ENCODE data around the gene AFF3. TPM values are rescaled to one million over a fixed set of nuclear protein-coding genes. Genes with fewer than 3 reads are reported as not detected.
"Not testable (repeated sequence)": the region's sequence is repeated elsewhere in the genome, so short reads cannot be mapped to it uniquely, and the experiment has no call there.

AFF3 gene
- polyA plus RNA-seq, 1 donor (not counting 4 experiments of a cell fraction or from before 2014, with no cell fraction given): not detected

DNA sequence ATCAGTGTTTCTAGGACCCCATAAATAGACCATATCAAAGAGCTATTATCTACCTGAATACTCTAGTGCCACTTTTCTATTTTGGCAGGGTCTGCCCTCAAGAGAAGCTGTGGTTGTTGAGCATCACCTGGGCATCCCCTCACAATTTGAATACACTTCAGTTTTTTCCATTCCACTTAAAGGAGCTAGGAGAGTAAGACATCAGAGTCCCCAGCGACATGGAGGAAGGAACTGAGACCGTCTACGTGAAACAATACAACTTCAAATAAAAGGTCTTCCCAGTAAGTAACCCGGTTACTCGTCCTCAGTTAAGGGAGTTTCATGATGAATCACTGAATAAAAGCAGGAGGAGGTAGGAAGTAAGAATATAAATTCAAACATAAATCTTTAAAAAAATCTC is 206.7 kb downstream of the AFF3 start:
- no peaks in the 10 kb centered on the region for H3K9me1 ChIP-seq (ENCODE audit: control insufficient read depth, extremely low read depth, insufficient read depth, low read length)
- no peak overlapping the region for H3K4me2 ChIP-seq (ENCODE audit: control insufficient read depth, extremely low read depth, insufficient read depth, low read depth, low read length)
- DNase-seq (ENCODE audit: low read depth, low spot score) (no peak), FAIRE-seq (no peak)
- TF ChIP-seq, protein P1, sequence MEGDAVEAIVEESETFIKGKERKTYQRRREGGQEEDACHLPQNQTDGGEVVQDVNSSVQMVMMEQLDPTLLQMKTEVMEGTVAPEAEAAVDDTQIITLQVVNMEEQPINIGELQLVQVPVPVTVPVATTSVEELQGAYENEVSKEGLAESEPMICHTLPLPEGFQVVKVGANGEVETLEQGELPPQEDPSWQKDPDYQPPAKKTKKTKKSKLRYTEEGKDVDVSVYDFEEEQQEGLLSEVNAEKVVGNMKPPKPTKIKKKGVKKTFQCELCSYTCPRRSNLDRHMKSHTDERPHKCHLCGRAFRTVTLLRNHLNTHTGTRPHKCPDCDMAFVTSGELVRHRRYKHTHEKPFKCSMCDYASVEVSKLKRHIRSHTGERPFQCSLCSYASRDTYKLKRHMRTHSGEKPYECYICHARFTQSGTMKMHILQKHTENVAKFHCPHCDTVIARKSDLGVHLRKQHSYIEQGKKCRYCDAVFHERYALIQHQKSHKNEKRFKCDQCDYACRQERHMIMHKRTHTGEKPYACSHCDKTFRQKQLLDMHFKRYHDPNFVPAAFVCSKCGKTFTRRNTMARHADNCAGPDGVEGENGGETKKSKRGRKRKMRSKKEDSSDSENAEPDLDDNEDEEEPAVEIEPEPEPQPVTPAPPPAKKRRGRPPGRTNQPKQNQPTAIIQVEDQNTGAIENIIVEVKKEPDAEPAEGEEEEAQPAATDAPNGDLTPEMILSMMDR (optimal IDR thresholded peaks at IDR 0.05 in 1 of 3, IDR thresholded peaks at IDR 0.05 in 1 of 3, conservative IDR thresholded peaks at IDR 0.05 in 1 of 3; ENCODE audit: extremely low read depth in 1 of 3, insufficient read depth in 2 of 3, low read length in 3 of 3): no peak
- TF ChIP-seq EZH2 (IDR thresholded peaks at IDR 0.05; ENCODE audit: low read length): no peak
- H3K27me3 ChIP-seq (ENCODE audit: control insufficient read depth, extremely low read depth, insufficient read depth, low read length): no peaks in the 10 kb centered on the region
- no peak overlapping the region for H3K9ac ChIP-seq (ENCODE audit: control insufficient read depth, extremely low read depth, insufficient read depth, low read length)
- dilution Hi-C loops (cut with MboI; ENCODE audit: extremely low pct_ligation_motif_present, low sequenced_read_pairs): no loop called here
- no peak overlapping the region for H3K27ac ChIP-seq (ENCODE audit: control insufficient read depth, insufficient read depth, low read length)
- no peaks in the 10 kb centered on the region for H3K79me2 ChIP-seq (ENCODE audit: control insufficient read depth, insufficient read depth, low read length)
- no peak overlapping the region for H2AFZ ChIP-seq (ENCODE audit: control insufficient read depth, low read length)
- no peaks in the 10 kb centered on the region for H3K9me3 ChIP-seq (ENCODE audit: control insufficient read depth, low read depth, low read length)
- no peaks in the 10 kb centered on the region for H4K20me1 ChIP-seq (ENCODE audit: control insufficient read depth, extremely low read depth, insufficient read depth, low read length)
- H3K4me3 ChIP-seq (ENCODE audit: control insufficient read depth in 2 of 3, extremely low read depth in 1 of 3, insufficient read depth in 2 of 3, low read depth in 1 of 3, low read length in 3 of 3): no peak overlapping the region
- H3K4me1 ChIP-seq (ENCODE audit: control insufficient read depth, extremely low read depth, insufficient read depth, low read length): no peaks in the 10 kb centered on the region
- H3K36me3 ChIP-seq (ENCODE audit: control insufficient read depth in 2 of 2, extremely low read depth in 1 of 2, insufficient read depth in 2 of 2, low read length in 2 of 2): no peaks in the 10 kb centered on the region

DNA sequence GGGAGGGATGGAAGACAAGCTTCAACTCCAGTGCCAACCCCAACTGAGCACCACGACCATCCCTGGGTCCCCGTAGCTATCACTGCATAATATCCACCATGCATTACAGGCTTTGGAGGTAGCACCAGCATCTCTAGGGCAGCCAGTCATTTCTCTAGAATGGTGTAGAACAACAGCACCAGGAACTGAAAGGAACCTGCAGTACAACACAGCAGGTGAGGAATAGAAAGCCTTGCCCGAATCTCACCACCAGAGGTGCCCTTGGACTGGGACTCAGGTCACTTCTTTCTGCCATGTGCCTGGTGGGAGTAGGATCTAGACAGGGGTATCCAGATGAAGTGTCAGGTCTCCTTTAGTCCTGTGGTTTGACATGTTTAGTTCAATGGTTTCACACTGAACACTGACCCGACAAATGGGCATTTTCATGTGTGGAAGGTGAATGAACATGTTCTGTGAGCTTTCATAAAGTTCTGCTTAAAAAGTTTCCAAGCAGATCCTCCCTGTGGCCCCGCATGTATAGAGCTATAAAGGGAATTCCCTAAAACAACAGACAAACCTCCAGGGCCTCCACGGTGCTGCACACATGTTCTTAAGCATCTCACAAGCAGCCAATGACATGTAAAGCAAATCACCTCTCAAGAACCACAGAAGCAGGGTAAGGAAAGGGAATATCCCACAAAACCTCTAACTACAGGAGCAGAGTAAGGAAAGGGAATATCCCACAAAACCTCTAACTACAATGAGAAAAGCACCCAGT is 208.3 kb downstream of the AFF3 start:
- H3K27ac ChIP-seq (ENCODE audit: control insufficient read depth, insufficient read depth, low read length): no peak overlapping the region
- H3K9me3 ChIP-seq (ENCODE audit: control insufficient read depth, low read depth, low read length): no peaks in the 10 kb centered on the region
- no peak for DNase-seq (ENCODE audit: low read depth, low spot score)
- no peaks in the 10 kb centered on the region for H3K36me3 ChIP-seq (ENCODE audit: control insufficient read depth in 2 of 2, extremely low read depth in 1 of 2, insufficient read depth in 2 of 2, low read length in 2 of 2)
- H2AFZ ChIP-seq (ENCODE audit: control insufficient read depth, low read length): no peak overlapping the region
- no peak overlapping the region for H3K4me3 ChIP-seq (ENCODE audit: control insufficient read depth in 2 of 3, extremely low read depth in 1 of 3, insufficient read depth in 2 of 3, low read depth in 1 of 3, low read length in 3 of 3)
- no peak overlapping the region for H3K4me2 ChIP-seq (ENCODE audit: control insufficient read depth, extremely low read depth, insufficient read depth, low read depth, low read length)
- H3K79me2 ChIP-seq (ENCODE audit: control insufficient read depth, insufficient read depth, low read length): no peaks in the 10 kb centered on the region
- H3K9me1 ChIP-seq (ENCODE audit: control insufficient read depth, extremely low read depth, insufficient read depth, low read length): no peaks in the 10 kb centered on the region
- dilution Hi-C loops (cut with MboI; ENCODE audit: extremely low pct_ligation_motif_present, low sequenced_read_pairs): loop anchor here (5.0 kb wide), 1 partner anchor 38 kb away; no protein-coding TSS in a partner anchor
- H3K4me1 ChIP-seq (ENCODE audit: control insufficient read depth, extremely low read depth, insufficient read depth, low read length): no peaks in the 10 kb centered on the region
- no peak for FAIRE-seq
- no peak overlapping the region for H3K9ac ChIP-seq (ENCODE audit: control insufficient read depth, extremely low read depth, insufficient read depth, low read length)
- TF ChIP-seq, protein P1 (optimal IDR thresholded peaks at IDR 0.05 in 1 of 3, IDR thresholded peaks at IDR 0.05 in 1 of 3, conservative IDR thresholded peaks at IDR 0.05 in 1 of 3; ENCODE audit: extremely low read depth in 1 of 3, insufficient read depth in 2 of 3, low read length in 3 of 3): no peak
- no peak for TF ChIP-seq EZH2 (IDR thresholded peaks at IDR 0.05; ENCODE audit: low read length)
- no peaks in the 10 kb centered on the region for H4K20me1 ChIP-seq (ENCODE audit: control insufficient read depth, extremely low read depth, insufficient read depth, low read length)
- H3K27me3 ChIP-seq (ENCODE audit: control insufficient read depth, extremely low read depth, insufficient read depth, low read length): no peaks in the 10 kb centered on the region

DNA sequence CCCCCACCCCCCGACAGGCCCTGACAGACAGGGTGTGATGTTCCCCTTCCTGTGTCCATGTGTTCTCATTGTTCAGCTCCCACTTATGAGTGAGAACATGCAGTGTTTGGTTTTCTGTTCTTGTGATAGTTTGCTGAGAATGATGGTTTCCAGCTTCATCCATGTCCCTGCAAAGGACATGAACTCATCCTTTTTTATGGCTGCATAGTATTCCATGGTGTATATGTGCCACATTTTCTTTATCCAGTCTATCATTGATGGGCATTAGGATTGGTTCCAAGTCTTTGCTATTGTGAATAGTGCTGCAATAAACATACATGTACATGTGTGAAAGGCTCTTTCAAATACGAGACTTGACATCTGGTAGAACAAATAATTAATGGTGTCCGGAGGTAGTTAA is 208.9 kb downstream of the AFF3 start:
- not testable (repeated sequence) for H3K36me3 ChIP-seq (ENCODE audit: control insufficient read depth in 2 of 2, extremely low read depth in 1 of 2, insufficient read depth in 2 of 2, low read length in 2 of 2); H3K4me3 ChIP-seq (ENCODE audit: control insufficient read depth in 2 of 3, extremely low read depth in 1 of 3, insufficient read depth in 2 of 3, low read depth in 1 of 3, low read length in 3 of 3); H4K20me1 ChIP-seq (ENCODE audit: control insufficient read depth, extremely low read depth, insufficient read depth, low read length); H3K4me2 ChIP-seq (ENCODE audit: control insufficient read depth, extremely low read depth, insufficient read depth, low read depth, low read length); H3K9ac ChIP-seq (ENCODE audit: control insufficient read depth, extremely low read depth, insufficient read depth, low read length); DNase-seq (ENCODE audit: low read depth, low spot score); H3K27me3 ChIP-seq (ENCODE audit: control insufficient read depth, extremely low read depth, insufficient read depth, low read length); H3K4me1 ChIP-seq (ENCODE audit: control insufficient read depth, extremely low read depth, insufficient read depth, low read length); H3K9me1 ChIP-seq (ENCODE audit: control insufficient read depth, extremely low read depth, insufficient read depth, low read length); H3K9me3 ChIP-seq (ENCODE audit: control insufficient read depth, low read depth, low read length); H3K27ac ChIP-seq (ENCODE audit: control insufficient read depth, insufficient read depth, low read length); FAIRE-seq; H3K79me2 ChIP-seq (ENCODE audit: control insufficient read depth, insufficient read depth, low read length); H2AFZ ChIP-seq (ENCODE audit: control insufficient read depth, low read length)
- dilution Hi-C loops (cut with MboI; ENCODE audit: extremely low pct_ligation_motif_present, low sequenced_read_pairs): loop anchor here (5.0 kb wide), 1 partner anchor 39 kb away; no protein-coding TSS in a partner anchor

Data from keratinocyte (primary cell).